BJ (cell line): Measurements from ENCODE around the gene TBC1D21. TPM values are rescaled to one million over a fixed set of nuclear protein-coding genes. Genes with fewer than 3 reads are reported as not detected.

Experiments used
- CTCF ChIA-PET: fragments of 350-600 bp; formaldehyde crosslinking; extraction: SDS; loops from one replicate; lab custom pipeline; 2021; ENCODE audit warnings: antibody characterized with exemption, inconsistent platforms; lab: Yijun Ruan, JAX
- POLR2A ChIA-PET: fragments of 300-600 bp; sonication (Branson Sonifier 250); formaldehyde crosslinking; extraction: SDS; loops from one replicate; lab custom pipeline; 2021; ENCODE audit warnings: antibody characterized with exemption; lab: Charles Lee
- DNase-seq: peaks from one replicate; pipeline ENCODE4 v3.0.0-alpha.2; 2011; ENCODE audit warnings: low read depth
- H3K27me3 ChIP-seq: 2 replicates; pipeline ENCODE4 v1.6.0; 2011; ENCODE audit warnings: low read length; ENCODE audit not compliant: control insufficient read depth, insufficient read depth
- H3K36me3 ChIP-seq: 2 replicates; pipeline ENCODE4 v1.5.1; 2011; ENCODE audit warnings: low read length; ENCODE audit not compliant: control insufficient read depth, insufficient read depth
- H3K4me3 ChIP-seq: 2 replicates; pipeline ENCODE4 v1.5.1; 2011; ENCODE audit warnings: low read depth, mild to moderate bottlenecking, control low read depth, low read length
- polyA plus RNA-seq: library from polyadenylated mRNA; depleted of rRNA; stranded (reverse); fragments of >200 nt; gene quantifications from 2 replicates; pipeline ENCODE4 v1.2.3, GENCODE V29; 2011
- TF ChIP-seq, protein P1 (sequence below): IDR thresholded peaks from 2 replicates; pipeline ENCODE4 v1.5.1; 2011; ENCODE audit warnings: low read depth, mild to moderate bottlenecking, control low read depth, inconsistent platforms, low read length, moderate library complexity; ENCODE audit not compliant: insufficient read depth

TBC1D21 gene
- polyA plus RNA-seq, 1 experiment = not detected

DNA sequence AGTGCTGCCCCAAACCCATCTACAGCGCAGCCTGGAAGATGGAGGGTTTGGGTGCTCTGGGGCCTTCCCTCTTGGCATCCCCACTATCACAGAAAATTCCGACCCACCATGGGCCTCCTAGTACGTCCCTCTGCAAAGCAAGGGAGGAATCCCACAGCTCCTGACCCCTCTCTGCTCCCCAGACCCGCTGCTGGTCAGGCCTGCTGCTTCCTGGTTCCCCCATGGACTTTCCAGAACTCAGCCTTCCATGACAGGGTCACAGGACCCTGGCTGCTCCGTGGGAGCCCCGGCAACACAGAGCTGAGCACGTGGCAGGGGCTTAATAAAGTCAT lies 49.8 kb downstream of the TBC1D21 start:
- no peak for DNase-seq
- TF ChIP-seq, protein P1, sequence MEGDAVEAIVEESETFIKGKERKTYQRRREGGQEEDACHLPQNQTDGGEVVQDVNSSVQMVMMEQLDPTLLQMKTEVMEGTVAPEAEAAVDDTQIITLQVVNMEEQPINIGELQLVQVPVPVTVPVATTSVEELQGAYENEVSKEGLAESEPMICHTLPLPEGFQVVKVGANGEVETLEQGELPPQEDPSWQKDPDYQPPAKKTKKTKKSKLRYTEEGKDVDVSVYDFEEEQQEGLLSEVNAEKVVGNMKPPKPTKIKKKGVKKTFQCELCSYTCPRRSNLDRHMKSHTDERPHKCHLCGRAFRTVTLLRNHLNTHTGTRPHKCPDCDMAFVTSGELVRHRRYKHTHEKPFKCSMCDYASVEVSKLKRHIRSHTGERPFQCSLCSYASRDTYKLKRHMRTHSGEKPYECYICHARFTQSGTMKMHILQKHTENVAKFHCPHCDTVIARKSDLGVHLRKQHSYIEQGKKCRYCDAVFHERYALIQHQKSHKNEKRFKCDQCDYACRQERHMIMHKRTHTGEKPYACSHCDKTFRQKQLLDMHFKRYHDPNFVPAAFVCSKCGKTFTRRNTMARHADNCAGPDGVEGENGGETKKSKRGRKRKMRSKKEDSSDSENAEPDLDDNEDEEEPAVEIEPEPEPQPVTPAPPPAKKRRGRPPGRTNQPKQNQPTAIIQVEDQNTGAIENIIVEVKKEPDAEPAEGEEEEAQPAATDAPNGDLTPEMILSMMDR = no peak
- CTCF ChIA-PET = interaction anchor here (0.6 to 9.2 kb wide), 6 partner anchors 13 to 385 kb away, joined by 3 to 68 read pairs (median 4); no protein-coding TSS in a partner anchor
- no peaks in the 10 kb centered on the region; the same call in 1 of the 2 replicates for H3K36me3 ChIP-seq
- no peaks in the 10 kb centered on the region for H3K27me3 ChIP-seq
- H3K4me3 ChIP-seq = no peak overlapping the region
- POLR2A ChIA-PET = interaction anchor here (0.6 to 0.7 kb wide), 2 partner anchors 17 to 1215 kb away, joined by 3 to 4 read pairs; no protein-coding TSS in a partner anchor

DNA sequence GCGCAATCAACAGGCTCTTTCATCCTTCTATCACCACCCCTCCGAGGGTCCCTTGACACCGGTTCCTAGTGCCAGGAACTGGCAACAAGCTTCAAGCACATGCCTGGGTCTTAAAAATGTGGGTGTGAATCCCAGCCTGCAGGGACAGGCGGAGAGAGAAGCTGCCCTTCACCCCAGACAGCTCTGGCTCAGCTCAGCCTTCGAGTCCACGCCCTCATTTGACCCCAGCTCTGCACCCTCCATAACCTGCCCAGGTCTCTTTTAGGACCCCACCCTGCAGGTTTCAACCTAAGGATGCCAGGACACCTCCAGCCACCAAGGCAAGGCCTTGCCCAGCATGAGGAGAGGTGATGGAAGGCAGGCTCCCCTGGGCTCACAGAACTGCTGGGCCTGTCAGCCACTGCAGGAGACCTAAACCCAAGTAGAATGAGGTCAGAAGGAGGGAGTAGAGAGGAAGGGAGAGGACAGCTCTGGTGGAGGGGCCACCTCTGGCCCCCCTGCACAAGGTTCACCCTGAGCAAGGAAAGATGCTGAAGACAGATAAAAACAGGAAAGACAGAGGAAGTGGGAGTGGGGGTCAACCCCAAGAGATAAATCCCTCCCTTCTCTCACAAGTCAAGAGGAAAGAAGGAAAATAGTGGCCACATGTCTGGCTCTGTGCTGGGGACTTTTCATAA lies 50.3 kb downstream of the TBC1D21 start:
- Histone ChIP-seq H3K36me3 (no peaks in the 10 kb centered on the region; the same call in 1 of the 2 replicates), H3K4me3 (no peak overlapping the region), H3K27me3 (no peaks in the 10 kb centered on the region)
- ChIA-PET POLR2A (interaction anchor here (0.6 kb wide), 1 partner anchor 1216 kb away, joined by 4 read pairs; no protein-coding TSS in a partner anchor), CTCF (interaction anchor here (0.6 to 9.2 kb wide), 7 partner anchors 13 to 385 kb away, joined by 3 to 68 read pairs (median 3); no protein-coding TSS in a partner anchor)
- TF ChIP-seq, protein P1 = no peak
- DNase-seq = no peak

DNA sequence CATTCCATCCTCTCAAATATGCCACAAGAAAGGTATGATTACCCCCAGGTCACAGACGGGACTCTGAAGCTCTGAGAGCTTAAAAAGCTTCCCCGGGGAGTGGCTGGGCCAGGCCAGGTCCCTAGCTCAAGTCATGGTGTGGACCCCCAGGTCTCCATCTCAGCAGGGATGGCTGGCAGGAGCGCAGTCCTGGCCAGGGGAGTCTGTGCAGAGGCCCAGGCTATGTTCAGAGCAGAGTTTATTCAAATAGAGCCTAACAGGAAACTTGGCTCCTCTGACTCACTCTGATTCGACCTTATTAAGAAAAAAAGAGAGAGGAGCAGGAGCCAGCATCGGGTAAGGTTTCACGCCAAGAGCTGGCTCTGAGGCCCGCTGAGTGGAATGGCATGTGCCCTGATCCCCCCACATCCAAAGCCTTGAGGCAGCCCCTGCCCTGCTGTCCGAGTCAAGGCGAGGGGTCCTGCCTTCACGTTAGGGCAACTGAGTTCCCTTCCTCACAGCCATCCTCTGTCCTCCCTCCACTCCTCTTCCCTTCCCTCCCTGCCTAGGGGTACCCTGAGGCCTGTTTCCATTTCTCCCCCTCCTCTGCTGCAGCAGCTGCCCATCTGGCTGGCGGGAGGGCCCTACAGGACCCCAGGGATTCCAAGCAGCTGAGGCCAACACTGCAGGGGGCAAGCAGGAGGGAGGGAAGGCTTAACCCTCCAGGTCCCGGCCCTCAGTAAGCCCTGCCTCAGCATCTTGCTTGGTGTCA lies 51.0 kb downstream of the TBC1D21 start:
- ChIA-PET CTCF (interaction anchor here (0.8 to 4.3 kb wide), 3 partner anchors 25 to 113 kb away, joined by 3 to 16 read pairs (median 3); no protein-coding TSS in a partner anchor), POLR2A (no interaction called here)
- no peaks in the 10 kb centered on the region for H3K36me3 ChIP-seq
- no peaks in the 10 kb centered on the region for H3K27me3 ChIP-seq
- no peak overlapping the region for H3K4me3 ChIP-seq
- no peak for DNase-seq
- TF ChIP-seq, protein P1 = no peak

DNA sequence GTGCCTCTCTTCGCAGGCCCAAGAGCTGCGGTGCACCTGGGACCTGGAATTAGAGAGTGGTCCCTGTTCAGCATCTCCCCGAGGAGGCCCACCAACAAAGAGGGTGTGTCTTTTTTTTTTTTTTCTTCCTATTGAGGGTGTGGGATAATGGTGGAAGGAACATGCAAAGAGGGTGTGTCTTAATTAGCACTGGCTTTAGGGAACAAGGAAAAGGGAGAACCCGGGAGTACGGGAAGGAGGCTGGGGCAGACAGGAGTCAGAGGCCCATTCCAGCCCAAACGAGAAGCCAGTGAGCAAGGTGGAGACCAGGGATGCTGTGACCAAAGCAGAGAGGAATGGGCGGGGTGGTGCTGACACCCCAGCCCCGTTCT lies 52.5 kb downstream of the TBC1D21 start:
- DNase-seq = no peak
- Histone ChIP-seq H3K4me3 (peak overlapping the region; percentile 59), H3K36me3 (no peaks in the 10 kb centered on the region), H3K27me3 (no peaks in the 10 kb centered on the region)
- CTCF ChIA-PET = interaction anchor here (1.0 to 4.3 kb wide), 5 partner anchors 10 to 47 kb away, joined by 4 to 16 read pairs (median 13); no protein-coding TSS in a partner anchor
- TF ChIP-seq, protein P1 = no peak
- POLR2A ChIA-PET = interaction anchor here (1.2 kb wide), 1 partner anchor 10 kb away, joined by 5 read pairs; no protein-coding TSS in a partner anchor
